ENCODE results near the gene YOD1. TPM values are rescaled to one million over a fixed set of nuclear protein-coding genes. Genes with fewer than 3 reads are reported as not detected.

The YOD1 gene
- total and polyA plus RNA-seq, 2 donors (not counting 3 experiments of a cell fraction or from before 2014, with no cell fraction given) = 1.2 to 5.9 TPM

DNA sequence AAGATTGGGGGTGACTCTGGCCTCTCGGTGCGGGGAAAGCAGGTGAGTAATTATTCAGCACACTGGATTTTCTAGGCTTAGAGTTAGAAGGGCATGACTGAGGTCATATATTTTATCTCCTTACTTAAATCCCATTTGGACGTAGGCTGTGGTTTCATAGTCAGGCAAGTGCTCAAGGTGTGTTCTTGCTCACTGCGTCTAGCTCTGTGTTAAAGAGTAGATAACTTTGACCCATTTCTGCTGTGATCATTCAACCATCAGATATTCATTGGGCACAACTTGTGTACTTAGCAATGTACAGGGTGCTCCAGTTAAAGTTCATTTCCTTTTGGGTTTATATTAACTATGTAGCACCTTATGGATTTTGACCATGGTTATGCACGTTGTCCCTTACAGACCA, 16.7 kb upstream of the YOD1 start:
- Histone ChIP-seq H2AFZ (ENCODE audit: low read depth, low read length) (no peak overlapping the region), H3K4me3 (replicated peaks in 1 of 3; ENCODE audit: insufficient read depth in 1 of 3, low read depth in 1 of 3, low read length in 3 of 3) (no peak overlapping the region), H3K27ac (ENCODE audit: insufficient read depth, low read depth, low read length) (no peak overlapping the region), H4K20me1 (replicated peaks; ENCODE audit: control insufficient read depth, extremely low read depth, insufficient read depth, low read length) (no peaks in the 10 kb centered on the region), H3K36me3 (ENCODE audit: control insufficient read depth in 2 of 2, extremely low read depth in 1 of 2, insufficient read depth in 2 of 2, low read length in 2 of 2) (no peaks in the 10 kb centered on the region), H3K9ac (replicated peaks; ENCODE audit: extremely low read depth, insufficient read depth, low read length) (no peak overlapping the region), H3K79me2 (ENCODE audit: control insufficient read depth, insufficient read depth, low read length) (no peaks in the 10 kb centered on the region), H3K9me1 (replicated peaks; ENCODE audit: control insufficient read depth, extremely low read depth, insufficient read depth, low read length) (no peaks in the 10 kb centered on the region), H3K4me2 (ENCODE audit: insufficient read depth, low read length) (no peak overlapping the region), H3K4me1 (ENCODE audit: control insufficient read depth, extremely low read depth, insufficient read depth, low read length) (no peaks in the 10 kb centered on the region), H3K9me3 (replicated peaks; ENCODE audit: control insufficient read depth, insufficient read depth, low read length) (no peaks in the 10 kb centered on the region), H3K27me3 (ENCODE audit: control insufficient read depth in 2 of 2, insufficient read depth in 2 of 2, low read length in 2 of 2) (no peaks in the 10 kb centered on the region)
- ChIA-PET CTCF (interaction anchor here (1.6 kb wide), 1 partner anchor 12 kb away, joined by 6 read pairs; no protein-coding TSS in a partner anchor), POLR2A (no interaction called here)
- dilution Hi-C loops (cut with MboI; ENCODE audit: extremely low pct_ligation_motif_present, low sequenced_read_pairs) (no loop called here), intact Hi-C loops (cut with micrococcal nuclease) (no loop called here)
- DNase-seq (ENCODE audit: low read depth, low spot score) = no peak
- BruUV-seq (replicated peaks) = no TSS peak
- no peak for FAIRE-seq
- TF ChIP-seq POLR2AphosphoS5 (IDR thresholded peaks at IDR 0.05; ENCODE audit: insufficient read depth, low read depth, low read length) = no peak
- no peak for TF ChIP-seq MYC (IDR thresholded peaks at IDR 0.05; ENCODE audit: low read depth, low read length)
- TF ChIP-seq FOS (IDR thresholded peaks at IDR 0.05; ENCODE audit: borderline replicate concordance, insufficient read depth, low read length) = no peak
- TF ChIP-seq, protein P1, sequence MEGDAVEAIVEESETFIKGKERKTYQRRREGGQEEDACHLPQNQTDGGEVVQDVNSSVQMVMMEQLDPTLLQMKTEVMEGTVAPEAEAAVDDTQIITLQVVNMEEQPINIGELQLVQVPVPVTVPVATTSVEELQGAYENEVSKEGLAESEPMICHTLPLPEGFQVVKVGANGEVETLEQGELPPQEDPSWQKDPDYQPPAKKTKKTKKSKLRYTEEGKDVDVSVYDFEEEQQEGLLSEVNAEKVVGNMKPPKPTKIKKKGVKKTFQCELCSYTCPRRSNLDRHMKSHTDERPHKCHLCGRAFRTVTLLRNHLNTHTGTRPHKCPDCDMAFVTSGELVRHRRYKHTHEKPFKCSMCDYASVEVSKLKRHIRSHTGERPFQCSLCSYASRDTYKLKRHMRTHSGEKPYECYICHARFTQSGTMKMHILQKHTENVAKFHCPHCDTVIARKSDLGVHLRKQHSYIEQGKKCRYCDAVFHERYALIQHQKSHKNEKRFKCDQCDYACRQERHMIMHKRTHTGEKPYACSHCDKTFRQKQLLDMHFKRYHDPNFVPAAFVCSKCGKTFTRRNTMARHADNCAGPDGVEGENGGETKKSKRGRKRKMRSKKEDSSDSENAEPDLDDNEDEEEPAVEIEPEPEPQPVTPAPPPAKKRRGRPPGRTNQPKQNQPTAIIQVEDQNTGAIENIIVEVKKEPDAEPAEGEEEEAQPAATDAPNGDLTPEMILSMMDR (IDR thresholded peaks at IDR 0.05; ENCODE audit: extremely low read depth in 1 of 2, insufficient read depth in 1 of 2, low read depth in 1 of 2, low read length in 2 of 2) = no peak
- TF ChIP-seq POLR2A (IDR thresholded peaks at IDR 0.05; ENCODE audit: low read depth, low read length) = no peak
- no peak for TF ChIP-seq MAX (IDR thresholded peaks at IDR 0.05; ENCODE audit: insufficient read depth, insufficient read length)
- TF ChIP-seq GATA2 (IDR thresholded peaks at IDR 0.05; ENCODE audit: insufficient read depth, insufficient read length, low read depth, low read length) = no peak
- no peak for TF ChIP-seq EZH2 (IDR thresholded peaks at IDR 0.05; ENCODE audit: borderline replicate concordance, low read depth, low read length, severe bottlenecking)
